SK-N-SH (cell line): Measurements from ENCODE around the gene MAP3K6. TPM values are rescaled to one million over a fixed set of nuclear protein-coding genes. Genes with fewer than 3 reads are reported as not detected.

Source experiments
- CTCF ChIA-PET: fragments of 300-600, 350-600 bp; formaldehyde crosslinking; extraction: SDS; loops from one replicate; lab custom pipeline; 2021; lab: Yijun Ruan, JAX
- POLR2A ChIA-PET: fragments of 350-600 bp; sonication (Branson Sonifier 250); formaldehyde crosslinking; extraction: SDS; loops from one replicate; lab custom pipeline; 2020; ENCODE audit warnings: antibody characterized with exemption, inconsistent platforms; lab: Yijun Ruan, JAX
- DNase-seq: peaks from one replicate; pipeline ENCODE4 v3.0.0; 2012
- H2AFZ ChIP-seq: fragments of 200-600 bp; sonication (generic); 2 replicates; pipeline ENCODE4 v1.8.1; 2016; ENCODE audit warnings: antibody characterized with exemption, mild to moderate bottlenecking, low read depth
- H3F3A ChIP-seq: fragments of 200-600 bp; sonication (generic); replicated peaks from 2 replicates; pipeline ENCODE3; 2016; ENCODE audit warnings: antibody characterized with exemption, mild to moderate bottlenecking; ENCODE audit not compliant: insufficient read depth
- H3K27ac ChIP-seq, 2 experiments: fragments of 200-500 bp in 1 of 2; fragments of 200-600 bp in 1 of 2; sonication (Bioruptor generic) in 1 of 2; sonication (generic), shearing (Covaris generic) in 1 of 2; 2 replicates each; pipeline versions ENCODE4 v1.5.1 to v1.6.1; 2014 to 2016; ENCODE audit warnings: low read depth in 2 of 2, inconsistent platforms in 1 of 2, low read length in 1 of 2, mild to moderate bottlenecking in 1 of 2, mixed read lengths in 1 of 2
- H3K27me3 ChIP-seq: fragments of 200-600 bp; sonication (generic), shearing (Covaris generic); 2 replicates; pipeline ENCODE4 v1.6.1; 2016; ENCODE audit warnings: mixed run types; ENCODE audit not compliant: insufficient read depth
- H3K36me3 ChIP-seq, 2 experiments: fragments of 200-500 bp in 1 of 2; fragments of 200-600 bp in 1 of 2; sonication (Bioruptor generic) in 1 of 2; sonication (generic) in 1 of 2; replicated peaks in 1 of 2; 2 replicates each; pipeline versions ENCODE3 to v1.5.1; 2014 to 2016; ENCODE audit warnings: low read length in 1 of 2, mild to moderate bottlenecking in 1 of 2; ENCODE audit not compliant: insufficient read depth in 2 of 2, control insufficient read depth in 1 of 2
- H3K4me1 ChIP-seq, 2 experiments: fragments of 200-500 bp in 1 of 2; fragments of 200-600 bp in 1 of 2; sonication (Bioruptor generic) in 1 of 2; sonication (generic), shearing (Covaris generic) in 1 of 2; 2 replicates each; pipeline versions ENCODE4 v1.5.1 to v1.6.1; 2014 to 2016; ENCODE audit warnings: low read depth in 1 of 2, low read length in 1 of 2, mixed run types in 1 of 2; ENCODE audit not compliant: insufficient read depth in 2 of 2, control insufficient read depth in 1 of 2
- H3K4me2 ChIP-seq: fragments of 200-600 bp; sonication (generic), shearing (Covaris generic); 2 replicates; pipeline ENCODE4 v1.6.1; 2017; ENCODE audit warnings: mixed run types
- H3K4me3 ChIP-seq, 2 experiments: fragments of 200-500 bp in 1 of 2; fragments of 200-600 bp in 1 of 2; sonication (Bioruptor generic) in 1 of 2; sonication (generic), shearing (Covaris generic) in 1 of 2; 2 replicates each; pipeline versions ENCODE4 v1.5.1 to v1.8.1; 2014 to 2016; ENCODE audit warnings: low read depth in 2 of 2, inconsistent platforms in 1 of 2, low read length in 1 of 2, mild to moderate bottlenecking in 1 of 2, mixed read lengths in 1 of 2, moderate library complexity in 1 of 2
- H3K79me2 ChIP-seq: fragments of 200-600 bp; sonication (generic); 2 replicates; pipeline ENCODE4 v1.8.1; 2017; ENCODE audit warnings: mild to moderate bottlenecking; ENCODE audit not compliant: insufficient read depth
- H3K9ac ChIP-seq: fragments of 200-600 bp; sonication (generic); 2 replicates; pipeline ENCODE4 v1.6.1; 2017; ENCODE audit warnings: mixed run types
- H3K9me2 ChIP-seq: fragments of 200-600 bp; sonication (generic); 2 replicates; pipeline ENCODE4 v1.6.1; 2017; ENCODE audit warnings: mixed run types
- H3K9me3 ChIP-seq: fragments of 200-600 bp; sonication (generic); 2 replicates; pipeline ENCODE4 v1.6.1; 2017; ENCODE audit warnings: mixed run types, mild to moderate bottlenecking, moderate library complexity
- H4K20me1 ChIP-seq: fragments of 200-600 bp; sonication (generic); 2 replicates; pipeline ENCODE4 v1.6.1; 2017; ENCODE audit warnings: mild to moderate bottlenecking, mixed run types; ENCODE audit not compliant: insufficient read depth
- ELF1 ChIP-seq: IDR thresholded peaks from 2 replicates; pipeline ENCODE4 v1.4.0; 2012
- FOSL2 ChIP-seq: IDR thresholded peaks from 2 replicates; pipeline ENCODE4 v1.4.0; 2012; ENCODE audit warnings: low read depth, mild to moderate bottlenecking, moderate library complexity, borderline replicate concordance
- FOXJ3 ChIP-seq: sonication (generic); formaldehyde crosslinking; IDR thresholded peaks from 2 replicates; pipeline ENCODE4 v1.5.1; 2020; ENCODE audit warnings: mild to moderate bottlenecking, missing genetic modification reagents
- GABPA ChIP-seq: IDR thresholded peaks from 2 replicates; pipeline ENCODE4 v1.4.0; 2012; ENCODE audit warnings: low read depth, mild to moderate bottlenecking
- JUND ChIP-seq: IDR thresholded peaks from 2 replicates; pipeline ENCODE4 v1.4.0; 2012
- POLR2AphosphoS5 ChIP-seq: IDR thresholded peaks from 2 replicates; pipeline ENCODE4 v1.6.1; 2012; ENCODE audit warnings: low read depth, low read length
- RFX5 ChIP-seq: IDR thresholded peaks from 2 replicates; pipeline ENCODE4 v1.6.1; 2012; ENCODE audit warnings: mild to moderate bottlenecking, improper control_type of control experiment, low read length
- SIN3A ChIP-seq: IDR thresholded peaks from 2 replicates; pipeline ENCODE4 v1.6.1; 2012; ENCODE audit warnings: low read depth, mild to moderate bottlenecking, low read length, moderate library complexity, borderline replicate concordance
- SMC3 ChIP-seq: IDR thresholded peaks from 2 replicates; pipeline ENCODE4 v1.6.1; 2012; ENCODE audit warnings: low read depth, low read length, improper control_type of control experiment
- TAF1 ChIP-seq: IDR thresholded peaks from 2 replicates; pipeline ENCODE4 v1.6.1; 2012; ENCODE audit warnings: low read depth, mild to moderate bottlenecking, low read length, moderate library complexity, borderline replicate concordance
- WGBS: methylation state at CpG from one replicate; pipeline ENCODE4 v1.1.6; 2017; ENCODE audit warnings: low lambda C conversion rate; 5-methylcytosine and 5-hydroxymethylcytosine counted together
- polyA plus RNA-seq, 3 experiments: library from polyadenylated mRNA; depleted of rRNA; stranded (reverse); fragments of >200 nt; gene quantifications; 2 replicates each; pipeline ENCODE4 v1.2.3, GENCODE V29; 2012
- TF ChIP-seq, protein P1 (sequence below): IDR thresholded peaks from 2 replicates; pipeline ENCODE4 v1.6.1; 2012; ENCODE audit warnings: mild to moderate bottlenecking, low read depth, low read length, moderate library complexity
- TF ChIP-seq, protein P2 (sequence below): IDR thresholded peaks from 2 replicates; pipeline ENCODE4 v1.4.0; 2012; ENCODE audit warnings: low read depth, borderline replicate concordance

The MAP3K6 gene
- polyA plus RNA-seq, 1 of the 3 experiments (the other 2 are of a cell fraction) = 17.3 TPM

DNA sequence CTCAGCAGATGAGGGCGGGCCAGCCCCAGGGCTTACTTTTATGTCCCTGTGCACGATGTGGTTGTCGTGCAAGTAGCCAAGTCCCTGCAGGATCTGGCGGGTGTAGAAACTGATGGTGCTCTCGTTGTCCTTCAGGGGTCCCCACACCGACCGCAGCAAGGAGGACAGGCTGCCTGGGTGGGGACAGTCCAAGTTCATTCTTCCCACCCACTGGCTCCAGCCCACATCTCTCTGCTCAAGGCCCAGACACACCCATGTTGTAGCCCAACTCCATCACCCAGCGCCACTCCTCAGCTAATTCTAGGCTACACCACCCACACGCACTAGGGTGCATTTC, 7.0 kb downstream of the MAP3K6 start:
- Histone ChIP-seq H3K4me2 (no peak overlapping the region), H3K27ac (no peak overlapping the region), H3K9me2 (no peaks in the 10 kb centered on the region), H2AFZ (no peak overlapping the region), H3K36me3 (peaks cover 4 to 32% of the 10 kb centered on the region in 2 experiments), H3K4me1 (peaks cover 0 to 8% of the 10 kb centered on the region in 2 experiments; a peak in 1 of 4 replicates), H3K4me3 (no peak overlapping the region), H3F3A (no peaks in the 10 kb centered on the region), H3K9me3 (no peaks in the 10 kb centered on the region), H3K27me3 (no peaks in the 10 kb centered on the region), H4K20me1 (no peaks in the 10 kb centered on the region), H3K79me2 (peaks cover 5% of the 10 kb centered on the region; the same call in 1 of the 2 replicates), H3K9ac (no peak overlapping the region)
- CTCF ChIA-PET = interaction anchor here (0.7 to 12.3 kb wide), 5 partner anchors 11 to 619 kb away, joined by 3 to 219 read pairs (median 45); no protein-coding TSS in a partner anchor
- DNase-seq = no peak
- POLR2A ChIA-PET = no interaction called here
- WGBS = 100% methylated on average over 9 of the region's 9 CpGs
- TF ChIP-seq GABPA = no peak
- no peak for TF ChIP-seq ELF1
- TF ChIP-seq, protein P1, sequence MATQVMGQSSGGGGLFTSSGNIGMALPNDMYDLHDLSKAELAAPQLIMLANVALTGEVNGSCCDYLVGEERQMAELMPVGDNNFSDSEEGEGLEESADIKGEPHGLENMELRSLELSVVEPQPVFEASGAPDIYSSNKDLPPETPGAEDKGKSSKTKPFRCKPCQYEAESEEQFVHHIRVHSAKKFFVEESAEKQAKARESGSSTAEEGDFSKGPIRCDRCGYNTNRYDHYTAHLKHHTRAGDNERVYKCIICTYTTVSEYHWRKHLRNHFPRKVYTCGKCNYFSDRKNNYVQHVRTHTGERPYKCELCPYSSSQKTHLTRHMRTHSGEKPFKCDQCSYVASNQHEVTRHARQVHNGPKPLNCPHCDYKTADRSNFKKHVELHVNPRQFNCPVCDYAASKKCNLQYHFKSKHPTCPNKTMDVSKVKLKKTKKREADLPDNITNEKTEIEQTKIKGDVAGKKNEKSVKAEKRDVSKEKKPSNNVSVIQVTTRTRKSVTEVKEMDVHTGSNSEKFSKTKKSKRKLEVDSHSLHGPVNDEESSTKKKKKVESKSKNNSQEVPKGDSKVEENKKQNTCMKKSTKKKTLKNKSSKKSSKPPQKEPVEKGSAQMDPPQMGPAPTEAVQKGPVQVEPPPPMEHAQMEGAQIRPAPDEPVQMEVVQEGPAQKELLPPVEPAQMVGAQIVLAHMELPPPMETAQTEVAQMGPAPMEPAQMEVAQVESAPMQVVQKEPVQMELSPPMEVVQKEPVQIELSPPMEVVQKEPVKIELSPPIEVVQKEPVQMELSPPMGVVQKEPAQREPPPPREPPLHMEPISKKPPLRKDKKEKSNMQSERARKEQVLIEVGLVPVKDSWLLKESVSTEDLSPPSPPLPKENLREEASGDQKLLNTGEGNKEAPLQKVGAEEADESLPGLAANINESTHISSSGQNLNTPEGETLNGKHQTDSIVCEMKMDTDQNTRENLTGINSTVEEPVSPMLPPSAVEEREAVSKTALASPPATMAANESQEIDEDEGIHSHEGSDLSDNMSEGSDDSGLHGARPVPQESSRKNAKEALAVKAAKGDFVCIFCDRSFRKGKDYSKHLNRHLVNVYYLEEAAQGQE = no peak
- no peak for TF ChIP-seq SMC3
- TF ChIP-seq FOXJ3 (CRISPR knock-in tag) = no peak
- TF ChIP-seq RFX5 = no peak

DNA sequence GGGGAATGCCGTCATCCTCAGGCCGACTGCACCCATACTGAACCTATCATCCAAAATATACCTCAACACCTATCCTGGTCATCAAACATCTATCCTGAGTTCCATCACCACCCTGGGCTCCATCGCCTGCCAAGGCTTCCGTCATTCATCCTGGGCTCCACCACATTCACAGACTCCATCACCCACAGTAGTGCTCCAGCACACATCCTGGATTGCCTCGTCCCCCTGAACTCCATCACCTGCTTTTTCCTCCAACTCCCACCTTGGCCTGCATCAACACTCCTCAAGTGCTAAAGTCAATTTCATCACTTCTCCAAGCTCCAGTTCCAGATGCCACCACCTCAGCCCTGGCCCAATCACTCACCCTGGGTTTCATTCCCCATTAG, 7.8 kb downstream of the MAP3K6 start:
- peaks cover 0 to 5% of the 10 kb centered on the region in 2 experiments; a peak in 1 of 4 replicates for H3K4me1 ChIP-seq
- no peak overlapping the region for H3K9ac ChIP-seq
- no peaks in the 10 kb centered on the region for H3K9me2 ChIP-seq
- no peaks in the 10 kb centered on the region for H3K27me3 ChIP-seq
- DNase-seq = no peak
- no peak overlapping the region for H3K4me2 ChIP-seq
- H4K20me1 ChIP-seq = no peaks in the 10 kb centered on the region
- no peak overlapping the region for H2AFZ ChIP-seq
- H3K79me2 ChIP-seq = no peaks in the 10 kb centered on the region
- no peak overlapping the region for H3K4me3 ChIP-seq
- no peaks in the 10 kb centered on the region for H3F3A ChIP-seq
- CTCF ChIA-PET = interaction anchor here (0.8 to 12.3 kb wide), 14 partner anchors 7 to 304 kb away, joined by 3 to 219 read pairs (median 22); partner anchors contain the start of gene MAP3K6
- no peak for TF ChIP-seq ELF1
- TF ChIP-seq SIN3A = no peak
- no peak for TF ChIP-seq SMC3
- no peak for TF ChIP-seq POLR2AphosphoS5
- no peak for TF ChIP-seq GABPA
- TF ChIP-seq FOSL2 = no peak
- no peak for TF ChIP-seq JUND
- TF ChIP-seq TAF1 = no peak
- no peak for TF ChIP-seq RFX5
- TF ChIP-seq, protein P2, sequence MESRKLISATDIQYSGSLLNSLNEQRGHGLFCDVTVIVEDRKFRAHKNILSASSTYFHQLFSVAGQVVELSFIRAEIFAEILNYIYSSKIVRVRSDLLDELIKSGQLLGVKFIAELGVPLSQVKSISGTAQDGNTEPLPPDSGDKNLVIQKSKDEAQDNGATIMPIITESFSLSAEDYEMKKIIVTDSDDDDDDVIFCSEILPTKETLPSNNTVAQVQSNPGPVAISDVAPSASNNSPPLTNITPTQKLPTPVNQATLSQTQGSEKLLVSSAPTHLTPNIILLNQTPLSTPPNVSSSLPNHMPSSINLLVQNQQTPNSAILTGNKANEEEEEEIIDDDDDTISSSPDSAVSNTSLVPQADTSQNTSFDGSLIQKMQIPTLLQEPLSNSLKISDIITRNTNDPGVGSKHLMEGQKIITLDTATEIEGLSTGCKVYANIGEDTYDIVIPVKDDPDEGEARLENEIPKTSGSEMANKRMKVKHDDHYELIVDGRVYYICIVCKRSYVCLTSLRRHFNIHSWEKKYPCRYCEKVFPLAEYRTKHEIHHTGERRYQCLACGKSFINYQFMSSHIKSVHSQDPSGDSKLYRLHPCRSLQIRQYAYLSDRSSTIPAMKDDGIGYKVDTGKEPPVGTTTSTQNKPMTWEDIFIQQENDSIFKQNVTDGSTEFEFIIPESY = no peak
- POLR2A ChIA-PET = interaction anchor here (1.7 kb wide), 1 partner anchor 10 kb away, joined by 5 read pairs; no protein-coding TSS in a partner anchor
- no peak overlapping the region for H3K27ac ChIP-seq
- WGBS = 93% methylated on average over 5 of the region's 5 CpGs
- H3K36me3 ChIP-seq = peaks cover 4 to 32% of the 10 kb centered on the region in 2 experiments
- H3K9me3 ChIP-seq = no peaks in the 10 kb centered on the region
